Body of pancreas (tissue), 4 donors: ENCODE measurements around the gene CEP164. TPM values are rescaled to one million over a fixed set of nuclear protein-coding genes. Genes with fewer than 3 reads are reported as not detected.

Experiments used
- ATAC-seq: fragments of 150-250 bp; one replicate; pipeline ENCODE4 v1.9.1; 2016
- DNase-seq, 4 donors: peaks; one replicate each; pipeline ENCODE4 v3.0.0-alpha.2; 2019
- H3K27ac ChIP-seq, 4 donors: fragments of 200-600 bp; sonication (generic); 1 replicate in 3 of 4; 2 replicates in 1 of 4; pipeline versions ENCODE4 v1.5.1 to v1.6.1; 2016 to 2019; ENCODE audit warnings: mild to moderate bottlenecking in 1 of 4, mixed read lengths in 1 of 4, moderate library complexity in 1 of 4
- H3K27me3 ChIP-seq, 2 donors: fragments of 200-600 bp; sonication (generic); one replicate each; pipeline ENCODE4 v1.6.0; 2016; ENCODE audit warnings: mild to moderate bottlenecking in 1 of 2
- H3K36me3 ChIP-seq, 2 donors: fragments of 200-600 bp; sonication (generic); replicated peaks in 1 of 2; 2 replicates each; pipeline ENCODE4 v1.5.1; 2016; ENCODE audit warnings: low read depth in 2 of 2; ENCODE audit not compliant: insufficient read depth in 1 of 2
- H3K4me1 ChIP-seq: fragments of 200-600 bp; sonication (generic); one replicate; pipeline ENCODE4 v1.6.0; 2016
- H3K4me3 ChIP-seq, 2 donors: fragments of 200-600 bp; sonication (generic); 1 replicate in 1 of 2; 2 replicates in 1 of 2; pipeline ENCODE4 v1.5.1; 2016 to 2019
- H3K9me3 ChIP-seq, 3 donors: fragments of 200-600 bp; sonication (generic); 1 replicate in 2 of 3; 2 replicates in 1 of 3; pipeline ENCODE4 v1.5.1; 2016
- POLR2A ChIP-seq, 3 donors: fragments of 450-650 bp; IDR thresholded peaks; one replicate each; pipeline ENCODE4 v1.6.1; 2016; ENCODE audit warnings: antibody characterized with exemption in 3 of 3, mild to moderate bottlenecking in 2 of 3
- WGBS, 2 donors: methylation state at CpG; one replicate each; pipeline ENCODE4 v1.1.5; 2017; 5-methylcytosine and 5-hydroxymethylcytosine counted together
- intact Hi-C: fragments of 100-400 bp; cut with DNase I; formaldehyde crosslinking; loops from one replicate; pipeline ENCODE4 v1.15.1; 2023
- total RNA-seq, 2 donors: library from RNA; depleted of rRNA; stranded (reverse); fragments of >200 nt; gene quantifications; one replicate each; pipeline ENCODE4 v1.1.0, GENCODE V29; 2016
- TF ChIP-seq, protein P1 (sequence below), 7 experiments: fragments of 450-650 bp in 4 of 7; fragments of 200-600 bp in 3 of 7; sonication (generic) in 3 of 7; IDR thresholded peaks; one replicate each; pipeline ENCODE4 v1.5.1; 2016 to 2019; ENCODE audit warnings: antibody characterized with exemption in 7 of 7

CEP164 gene
- total RNA-seq, 2 donors from 2014 or later: 29.1 to 45.8 TPM

- H3K27me3 ChIP-seq: no peaks in the 10 kb centered on the region
- H3K9me3 ChIP-seq: no peaks in the 10 kb centered on the region
- WGBS, 2 donors: 76 to 86% methylated on average over 12 of the region's 12 CpGs
- H3K4me1 ChIP-seq: no peaks in the 10 kb centered on the region
- intact Hi-C loops: no loop called here
- DNase-seq (no peak), ATAC-seq (no peak)
- H3K27ac ChIP-seq: no peak overlapping the region
- H3K36me3 ChIP-seq: no peaks in the 10 kb centered on the region
- no peak for TF ChIP-seq POLR2A (IDR thresholded peaks at IDR 0.05)
- TF ChIP-seq, protein P1, sequence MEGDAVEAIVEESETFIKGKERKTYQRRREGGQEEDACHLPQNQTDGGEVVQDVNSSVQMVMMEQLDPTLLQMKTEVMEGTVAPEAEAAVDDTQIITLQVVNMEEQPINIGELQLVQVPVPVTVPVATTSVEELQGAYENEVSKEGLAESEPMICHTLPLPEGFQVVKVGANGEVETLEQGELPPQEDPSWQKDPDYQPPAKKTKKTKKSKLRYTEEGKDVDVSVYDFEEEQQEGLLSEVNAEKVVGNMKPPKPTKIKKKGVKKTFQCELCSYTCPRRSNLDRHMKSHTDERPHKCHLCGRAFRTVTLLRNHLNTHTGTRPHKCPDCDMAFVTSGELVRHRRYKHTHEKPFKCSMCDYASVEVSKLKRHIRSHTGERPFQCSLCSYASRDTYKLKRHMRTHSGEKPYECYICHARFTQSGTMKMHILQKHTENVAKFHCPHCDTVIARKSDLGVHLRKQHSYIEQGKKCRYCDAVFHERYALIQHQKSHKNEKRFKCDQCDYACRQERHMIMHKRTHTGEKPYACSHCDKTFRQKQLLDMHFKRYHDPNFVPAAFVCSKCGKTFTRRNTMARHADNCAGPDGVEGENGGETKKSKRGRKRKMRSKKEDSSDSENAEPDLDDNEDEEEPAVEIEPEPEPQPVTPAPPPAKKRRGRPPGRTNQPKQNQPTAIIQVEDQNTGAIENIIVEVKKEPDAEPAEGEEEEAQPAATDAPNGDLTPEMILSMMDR (IDR thresholded peaks at IDR 0.05): no peak
- no peak overlapping the region for H3K4me3 ChIP-seq
These were observed 91.3 kb downstream of the CEP164 start for GRCh38 chr11:117418737-117419481.

- no peak for TF ChIP-seq POLR2A (IDR thresholded peaks at IDR 0.05)
- TF ChIP-seq, protein P1 (IDR thresholded peaks at IDR 0.05): no peak
- no peaks in the 10 kb centered on the region for H3K27me3 ChIP-seq
- H3K4me1 ChIP-seq: no peaks in the 10 kb centered on the region
- ATAC-seq (no peak), DNase-seq (no peak)
- H3K27ac ChIP-seq: no peak overlapping the region
- 70 to 73% methylated on average over 3 to 11 of the region's 12 CpGs for WGBS, 2 donors
- H3K9me3 ChIP-seq: no peaks in the 10 kb centered on the region
- no peak overlapping the region for H3K4me3 ChIP-seq
- H3K36me3 ChIP-seq: no peaks in the 10 kb centered on the region
- intact Hi-C loops: no loop called here
These were observed 92.0 kb downstream of the CEP164 start for GRCh38 chr11:117419482-117420142.

DNA sequence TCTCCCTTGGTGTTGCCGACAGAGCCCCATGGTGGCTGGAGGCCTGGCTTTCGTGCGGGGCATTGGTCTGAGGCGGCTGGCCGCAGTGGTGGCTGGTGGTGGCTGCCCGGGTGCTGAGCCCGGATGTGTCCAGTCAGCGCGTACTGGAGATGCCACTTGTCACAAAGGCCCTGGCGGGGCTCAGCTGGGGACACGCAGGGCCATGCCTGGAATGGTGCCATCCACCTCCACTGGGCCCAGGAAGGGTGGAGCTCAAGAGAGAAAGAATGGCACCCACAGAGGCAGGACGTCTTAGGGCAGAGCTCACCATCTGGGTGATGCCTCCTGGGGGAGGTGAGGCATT, 92.5 kb downstream of the CEP164 start:
- intact Hi-C loops: no loop called here
- DNase-seq (no peak), ATAC-seq (no peak)
- Histone ChIP-seq H3K27me3 (no peaks in the 10 kb centered on the region), H3K36me3 (no peaks in the 10 kb centered on the region), H3K4me3 (no peak overlapping the region), H3K27ac (no peak overlapping the region), H3K4me1 (no peaks in the 10 kb centered on the region), H3K9me3 (no peaks in the 10 kb centered on the region)
- TF ChIP-seq, protein P1 (IDR thresholded peaks at IDR 0.05): no peak
- no peak for TF ChIP-seq POLR2A (IDR thresholded peaks at IDR 0.05)
- 82 to 90% methylated on average over 11 of the region's 12 CpGs for WGBS, 2 donors

DNA sequence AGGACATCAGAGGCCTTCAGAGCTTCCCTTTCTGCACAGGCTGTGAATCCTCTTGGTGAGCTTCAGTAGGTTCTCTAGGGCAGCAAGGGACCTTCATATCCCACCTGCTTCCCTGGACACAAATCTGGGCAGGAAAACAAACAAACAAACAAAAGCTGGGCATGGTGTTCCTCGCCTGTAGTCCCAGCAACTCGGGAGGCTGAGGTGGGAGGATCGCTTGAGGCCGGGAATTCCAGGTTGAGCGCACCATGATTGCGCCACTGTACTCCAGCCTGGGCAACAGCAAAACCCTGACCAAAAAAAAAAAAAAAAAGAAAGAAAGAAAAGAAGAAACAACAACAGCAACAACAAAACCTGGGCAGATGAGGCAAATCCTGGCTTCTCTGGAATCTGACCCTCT, 92.9 kb downstream of the CEP164 start:
- H3K4me3 ChIP-seq: no peak overlapping the region
- no peaks in the 10 kb centered on the region for H3K36me3 ChIP-seq
- H3K4me1 ChIP-seq: no peaks in the 10 kb centered on the region
- intact Hi-C loops: no loop called here
- H3K27ac ChIP-seq: no peak overlapping the region
- ATAC-seq (no peak), DNase-seq (no peak)
- no peaks in the 10 kb centered on the region for H3K27me3 ChIP-seq
- WGBS, 2 donors: 92 to 93% methylated on average over 6 of the region's 6 CpGs
- H3K9me3 ChIP-seq: no peaks in the 10 kb centered on the region
- TF ChIP-seq, protein P1 (IDR thresholded peaks at IDR 0.05): no peak
- TF ChIP-seq POLR2A (IDR thresholded peaks at IDR 0.05): no peak
